ENCODE measurements around the gene EXD3.
"Not testable (repeated sequence)": the region's sequence is repeated elsewhere in the genome, so short reads cannot be mapped to it uniquely, and the experiment has no call there.

Gene EXD3

DNA sequence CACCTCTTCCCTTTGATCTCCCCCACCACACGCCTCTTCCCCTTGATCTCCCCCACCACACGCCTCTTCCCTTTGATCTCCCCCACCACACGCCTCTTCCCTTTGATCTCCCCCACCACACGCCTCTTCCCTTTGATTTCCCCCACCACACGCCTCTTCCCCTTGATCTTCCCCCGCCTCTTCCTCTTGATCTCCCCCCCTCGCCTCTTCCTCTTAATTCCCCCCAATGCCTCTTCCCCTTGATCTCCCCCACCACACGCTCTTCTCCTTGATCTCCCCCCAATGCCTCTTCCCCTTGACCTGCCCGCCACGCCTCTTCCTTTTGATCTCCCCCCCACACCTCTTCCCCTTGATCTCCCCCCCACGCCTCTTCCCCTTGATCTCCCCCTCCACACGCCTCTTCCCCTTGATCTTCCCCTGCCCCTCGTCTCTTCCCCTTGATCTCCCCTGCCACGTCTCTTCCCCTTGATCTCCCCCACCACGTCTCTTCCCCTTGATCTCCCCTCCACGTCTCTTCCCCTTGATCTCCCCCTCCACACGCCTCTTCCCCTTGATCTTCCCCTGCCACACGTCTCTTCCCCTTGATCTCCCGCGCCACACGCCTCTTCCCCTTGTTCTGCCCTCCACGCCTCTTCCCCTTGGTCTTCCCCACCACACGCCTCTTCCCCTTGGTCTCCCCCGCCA is 27.7 kb upstream of the EXD3 start:
- Histone ChIP-seq H3K36me3 (ENCODE audit: control insufficient read depth in 1 of 2, insufficient read depth in 2 of 2, low read length in 2 of 2) (peaks cover 0 to 20% of the 10 kb centered on the region in 2 donors), H3K4me1 (ENCODE audit: control insufficient read depth in 1 of 2, insufficient read depth in 2 of 2, low read length in 2 of 2) (peaks cover 0 to 20% of the 10 kb centered on the region in 2 donors)
- H3K27me3 ChIP-seq (ENCODE audit: low read depth, low read length); H3K9me3 ChIP-seq (ENCODE audit: control insufficient read depth in 1 of 2, low read length in 2 of 2); H3K4me3 ChIP-seq (ENCODE audit: low read depth in 1 of 2, low read length in 2 of 2); H3K27ac ChIP-seq (ENCODE audit: low read length): not testable (repeated sequence)

DNA sequence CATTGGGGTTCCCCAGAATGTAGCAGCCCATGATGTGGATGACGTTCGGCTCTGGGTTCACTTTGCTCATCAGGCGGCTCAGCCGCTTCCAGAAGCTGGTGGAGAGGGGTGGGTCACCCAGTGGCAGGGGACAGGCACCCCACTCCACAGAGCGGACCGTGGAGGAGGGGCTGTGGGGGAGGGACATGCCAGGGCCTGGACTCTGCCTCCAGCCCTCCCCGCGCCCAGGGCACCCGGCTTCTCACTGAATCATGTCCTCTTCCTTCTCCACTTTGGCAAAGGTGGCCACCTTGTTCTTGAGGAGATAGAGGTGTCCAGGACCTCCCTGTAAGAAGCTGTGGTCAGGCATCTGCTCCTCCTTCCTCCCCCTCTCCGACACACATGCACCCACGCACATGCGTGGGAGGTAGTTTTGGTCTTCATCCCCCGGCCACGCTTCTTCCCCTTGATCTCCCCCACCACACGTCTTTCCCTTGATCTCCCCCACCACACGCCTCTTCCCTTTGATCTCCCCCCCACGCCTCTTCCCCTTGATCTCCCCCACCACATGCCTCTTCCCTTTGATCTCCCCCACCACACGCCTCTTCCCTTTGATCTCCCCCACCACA is 27.1 kb upstream of the EXD3 start:
- H3K27ac ChIP-seq (ENCODE audit: low read length): no peak overlapping the region
- no peak overlapping the region for H3K4me3 ChIP-seq (ENCODE audit: low read depth in 1 of 2, low read length in 2 of 2)
- H3K27me3 ChIP-seq (ENCODE audit: low read depth, low read length): no peaks in the 10 kb centered on the region
- peaks cover 0 to 20% of the 10 kb centered on the region in 2 donors for H3K36me3 ChIP-seq (ENCODE audit: control insufficient read depth in 1 of 2, insufficient read depth in 2 of 2, low read length in 2 of 2)
- no peaks in the 10 kb centered on the region for H3K9me3 ChIP-seq (ENCODE audit: control insufficient read depth in 1 of 2, low read length in 2 of 2)
- H3K4me1 ChIP-seq (ENCODE audit: control insufficient read depth in 1 of 2, insufficient read depth in 2 of 2, low read length in 2 of 2): peaks cover 0 to 16% of the 10 kb centered on the region in 2 donors

DNA sequence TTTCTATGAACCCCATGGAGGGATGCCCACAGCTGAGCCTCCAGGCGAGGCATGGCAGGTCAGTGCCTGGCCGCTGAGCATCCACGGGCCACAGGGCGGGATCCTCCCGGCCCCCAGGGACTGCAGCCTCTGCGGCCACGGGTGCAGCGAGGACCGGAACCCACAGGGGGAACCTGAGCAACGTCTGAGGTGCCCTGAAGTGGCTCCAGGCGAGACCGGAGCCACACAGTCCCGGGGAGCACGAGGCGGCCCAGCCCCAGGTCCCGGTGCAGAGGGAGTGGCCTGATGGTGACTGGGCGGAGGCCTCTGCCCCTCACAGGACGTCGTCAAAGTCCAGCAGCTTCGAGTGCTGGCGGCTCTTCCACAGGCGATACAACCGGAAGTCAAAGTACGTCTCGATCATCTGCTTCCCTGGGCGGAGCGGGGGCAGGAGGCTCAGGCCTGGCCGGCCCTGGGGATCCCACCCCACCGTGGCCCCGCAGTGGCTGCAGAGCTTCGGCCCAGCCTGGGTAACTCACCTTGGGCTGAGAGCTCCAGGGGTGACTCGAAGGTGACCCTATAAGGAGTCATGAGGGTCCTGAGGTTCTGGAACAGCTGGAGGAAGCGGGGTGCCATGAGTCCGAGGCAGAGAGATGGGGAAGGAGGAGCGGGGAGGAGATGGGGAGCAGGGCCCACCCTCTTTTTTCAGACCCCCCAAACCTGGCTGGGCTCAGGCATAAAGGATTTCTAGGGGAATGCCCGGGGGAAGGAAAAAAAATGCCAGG is 26.3 kb upstream of the EXD3 start:
- Histone ChIP-seq H3K4me3 (ENCODE audit: low read depth in 1 of 2, low read length in 2 of 2) (no peak overlapping the region), H3K27ac (ENCODE audit: low read length) (no peak overlapping the region), H3K27me3 (ENCODE audit: low read depth, low read length) (no peaks in the 10 kb centered on the region), H3K9me3 (ENCODE audit: control insufficient read depth in 1 of 2, low read length in 2 of 2) (no peaks in the 10 kb centered on the region), H3K4me1 (ENCODE audit: control insufficient read depth in 1 of 2, insufficient read depth in 2 of 2, low read length in 2 of 2) (peaks cover 0 to 8% of the 10 kb centered on the region in 2 donors), H3K36me3 (ENCODE audit: control insufficient read depth in 1 of 2, insufficient read depth in 2 of 2, low read length in 2 of 2) (peaks cover 0 to 20% of the 10 kb centered on the region in 2 donors)

DNA sequence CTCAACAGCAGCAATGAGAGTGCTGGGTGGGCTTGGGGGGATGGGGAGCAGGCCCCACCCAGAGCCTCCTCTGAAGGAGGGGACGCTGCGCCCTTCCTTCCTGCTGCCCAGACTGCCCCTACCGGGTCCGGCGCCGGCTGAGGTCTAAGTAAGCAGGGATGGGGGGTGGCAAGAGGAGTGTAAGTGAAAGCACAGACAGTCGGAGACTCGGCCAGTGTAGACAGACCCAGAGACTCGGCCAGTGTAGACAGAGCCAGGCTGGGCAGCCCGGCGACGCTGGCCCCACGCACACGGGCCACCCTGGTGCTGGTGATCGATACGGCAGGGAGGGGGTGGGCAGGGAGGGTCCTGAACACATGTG is 25.6 kb upstream of the EXD3 start:
- Histone ChIP-seq H3K27ac (ENCODE audit: low read length) (no peak overlapping the region), H3K4me3 (ENCODE audit: low read depth in 1 of 2, low read length in 2 of 2) (no peak overlapping the region), H3K4me1 (ENCODE audit: control insufficient read depth in 1 of 2, insufficient read depth in 2 of 2, low read length in 2 of 2) (peaks cover 0 to 5% of the 10 kb centered on the region in 2 donors), H3K9me3 (ENCODE audit: control insufficient read depth in 1 of 2, low read length in 2 of 2) (no peaks in the 10 kb centered on the region), H3K27me3 (ENCODE audit: low read depth, low read length) (no peaks in the 10 kb centered on the region), H3K36me3 (ENCODE audit: control insufficient read depth in 1 of 2, insufficient read depth in 2 of 2, low read length in 2 of 2) (peaks cover 0 to 20% of the 10 kb centered on the region in 2 donors)

DNA sequence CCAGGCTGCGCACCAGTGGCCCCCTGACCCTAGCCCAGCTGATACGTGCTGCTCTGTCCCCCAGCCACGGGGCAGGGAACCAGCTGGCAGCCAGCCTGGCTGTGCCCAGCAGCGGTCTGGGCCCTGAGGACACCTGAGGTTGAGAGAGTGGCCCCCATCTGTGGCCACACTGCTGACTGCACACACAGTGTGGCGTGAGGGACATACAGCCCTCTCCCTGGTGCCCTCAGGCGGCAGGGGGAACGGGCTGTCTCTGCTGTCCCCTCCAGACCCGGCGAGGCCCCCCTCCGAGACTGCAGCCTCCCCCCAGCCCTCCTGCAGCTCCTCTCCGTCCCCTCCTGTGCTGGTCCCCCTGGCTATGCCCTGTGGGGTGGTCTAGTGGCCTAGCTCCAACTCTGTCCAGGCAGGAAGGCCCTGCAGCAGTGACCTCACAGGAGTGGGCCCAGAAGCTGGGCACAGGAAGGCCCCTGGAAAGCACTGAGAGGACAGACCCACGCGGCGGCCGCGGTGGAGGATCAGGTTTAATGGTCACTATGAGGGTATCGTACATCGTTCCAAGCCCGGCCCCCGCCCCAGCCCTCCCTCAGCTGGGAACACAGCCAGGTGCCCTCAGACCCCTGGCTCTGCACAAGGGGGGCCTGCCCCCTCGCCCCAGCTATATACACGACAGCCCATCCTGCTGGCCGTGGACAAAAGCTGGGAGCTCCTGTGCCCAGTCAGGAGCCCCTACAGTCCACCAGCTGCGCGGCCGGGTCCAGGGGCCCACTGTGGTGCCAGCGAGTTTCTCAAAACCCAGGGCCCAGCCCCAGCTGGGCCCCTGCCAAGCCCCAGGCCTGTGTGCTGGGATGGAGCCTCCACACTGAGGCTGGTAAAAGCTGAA is 25.0 kb upstream of the EXD3 start:
- no peak overlapping the region for H3K4me3 ChIP-seq (ENCODE audit: low read depth in 1 of 2, low read length in 2 of 2)
- peaks cover 0 to 20% of the 10 kb centered on the region in 2 donors for H3K36me3 ChIP-seq (ENCODE audit: control insufficient read depth in 1 of 2, insufficient read depth in 2 of 2, low read length in 2 of 2)
- no peak overlapping the region for H3K27ac ChIP-seq (ENCODE audit: low read length)
- no peaks in the 10 kb centered on the region for H3K27me3 ChIP-seq (ENCODE audit: low read depth, low read length)
- no peaks in the 10 kb centered on the region for H3K9me3 ChIP-seq (ENCODE audit: control insufficient read depth in 1 of 2, low read length in 2 of 2)
- no peaks in the 10 kb centered on the region for H3K4me1 ChIP-seq (ENCODE audit: control insufficient read depth in 1 of 2, insufficient read depth in 2 of 2, low read length in 2 of 2)

DNA sequence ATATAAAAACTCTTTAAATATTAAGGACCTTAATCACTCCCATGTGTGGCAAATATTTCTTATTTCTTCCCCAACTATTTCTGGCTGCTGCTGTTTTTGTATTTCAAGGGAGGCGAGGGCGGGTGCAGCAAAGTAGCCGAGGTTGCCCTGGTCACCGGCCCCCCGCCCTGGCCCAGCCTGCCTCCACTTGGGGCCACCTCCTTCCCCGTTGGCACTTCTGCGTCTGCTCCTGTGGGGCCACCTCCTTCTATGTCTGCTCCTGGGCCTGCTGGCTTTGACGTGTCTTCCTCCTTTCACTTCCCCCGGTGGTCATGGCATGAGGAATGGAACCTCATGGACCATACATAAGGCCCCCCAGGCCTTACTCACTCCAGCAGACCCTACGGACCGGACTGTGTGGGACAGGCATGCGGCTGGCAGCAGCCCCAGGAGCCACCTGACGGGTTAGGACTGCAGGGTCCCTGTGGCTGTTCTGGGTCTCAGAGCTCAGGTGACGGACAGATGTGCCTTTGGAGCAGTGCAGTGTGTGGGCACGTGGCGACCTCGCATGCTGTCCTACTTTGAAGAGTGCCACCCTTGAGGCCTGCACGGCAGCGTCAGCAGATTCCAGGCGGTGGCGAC is 24.0 kb upstream of the EXD3 start:
- H3K27ac ChIP-seq (ENCODE audit: low read length): no peak overlapping the region
- no peaks in the 10 kb centered on the region for H3K9me3 ChIP-seq (ENCODE audit: control insufficient read depth in 1 of 2, low read length in 2 of 2)
- no peak overlapping the region for H3K4me3 ChIP-seq (ENCODE audit: low read depth in 1 of 2, low read length in 2 of 2)
- peaks cover 0 to 13% of the 10 kb centered on the region in 2 donors for H3K36me3 ChIP-seq (ENCODE audit: control insufficient read depth in 1 of 2, insufficient read depth in 2 of 2, low read length in 2 of 2)
- H3K4me1 ChIP-seq (ENCODE audit: control insufficient read depth in 1 of 2, insufficient read depth in 2 of 2, low read length in 2 of 2): no peaks in the 10 kb centered on the region
- no peaks in the 10 kb centered on the region for H3K27me3 ChIP-seq (ENCODE audit: low read depth, low read length)

DNA sequence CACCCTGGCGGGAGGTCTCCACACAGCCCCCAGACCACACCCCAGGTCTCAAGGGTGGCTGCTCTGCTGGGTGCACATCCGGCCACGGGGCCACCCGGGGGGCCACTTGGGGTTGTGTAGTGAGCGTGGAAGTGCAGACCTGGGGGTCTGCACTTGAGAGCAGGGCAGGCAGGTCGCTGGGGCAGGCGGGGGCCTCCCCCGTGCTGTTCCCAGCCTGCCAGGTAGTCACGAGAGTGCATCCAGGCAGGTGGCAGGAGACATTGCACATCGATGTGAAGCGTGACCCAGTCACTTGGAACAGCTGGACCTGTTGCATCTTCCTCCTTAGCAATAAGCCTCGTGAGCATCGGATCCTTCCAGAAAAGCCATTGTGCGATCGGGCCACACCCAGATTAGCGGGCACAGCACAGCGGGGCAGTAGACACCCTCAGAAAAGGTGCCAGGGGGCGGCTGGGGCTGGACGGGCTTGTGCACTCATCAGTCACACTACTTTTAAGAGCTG is 23.0 kb upstream of the EXD3 start:
- peaks cover 0 to 5% of the 10 kb centered on the region in 2 donors for H3K4me1 ChIP-seq (ENCODE audit: control insufficient read depth in 1 of 2, insufficient read depth in 2 of 2, low read length in 2 of 2)
- H3K27me3 ChIP-seq (ENCODE audit: low read depth, low read length): no peaks in the 10 kb centered on the region
- H3K27ac ChIP-seq (ENCODE audit: low read length): no peak overlapping the region
- H3K9me3 ChIP-seq (ENCODE audit: control insufficient read depth in 1 of 2, low read length in 2 of 2): no peaks in the 10 kb centered on the region
- peaks cover 0 to 13% of the 10 kb centered on the region in 2 donors for H3K36me3 ChIP-seq (ENCODE audit: control insufficient read depth in 1 of 2, insufficient read depth in 2 of 2, low read length in 2 of 2)
- H3K4me3 ChIP-seq (ENCODE audit: low read depth in 1 of 2, low read length in 2 of 2): no peak overlapping the region

DNA sequence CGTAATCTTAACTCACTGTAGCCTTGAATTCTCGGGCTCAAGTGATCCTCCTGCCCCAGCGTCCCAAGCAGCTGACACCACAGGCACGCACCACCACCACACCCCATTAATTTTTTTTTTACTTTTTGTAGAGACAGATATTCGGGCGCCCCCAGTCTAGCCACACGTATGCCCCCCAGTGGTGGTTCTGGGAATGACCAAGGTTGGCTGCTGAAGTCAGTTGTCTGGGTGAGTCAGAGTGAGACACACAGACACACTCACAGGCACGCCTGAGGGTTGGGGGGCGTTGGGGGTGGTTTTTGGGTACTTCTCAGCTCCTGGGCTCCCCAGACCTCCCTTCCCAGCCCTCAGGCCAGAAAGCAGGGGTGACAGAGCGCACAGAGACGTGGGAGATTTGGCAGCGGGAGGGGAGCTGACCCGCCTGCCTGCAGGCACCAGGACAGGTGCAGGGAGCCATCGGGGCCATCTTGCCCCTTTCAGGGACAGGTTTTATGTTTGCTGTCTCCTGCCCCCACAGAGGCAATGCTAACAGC is 22.4 kb upstream of the EXD3 start:
- peaks cover 0 to 13% of the 10 kb centered on the region in 2 donors for H3K36me3 ChIP-seq (ENCODE audit: control insufficient read depth in 1 of 2, insufficient read depth in 2 of 2, low read length in 2 of 2)

DNA sequence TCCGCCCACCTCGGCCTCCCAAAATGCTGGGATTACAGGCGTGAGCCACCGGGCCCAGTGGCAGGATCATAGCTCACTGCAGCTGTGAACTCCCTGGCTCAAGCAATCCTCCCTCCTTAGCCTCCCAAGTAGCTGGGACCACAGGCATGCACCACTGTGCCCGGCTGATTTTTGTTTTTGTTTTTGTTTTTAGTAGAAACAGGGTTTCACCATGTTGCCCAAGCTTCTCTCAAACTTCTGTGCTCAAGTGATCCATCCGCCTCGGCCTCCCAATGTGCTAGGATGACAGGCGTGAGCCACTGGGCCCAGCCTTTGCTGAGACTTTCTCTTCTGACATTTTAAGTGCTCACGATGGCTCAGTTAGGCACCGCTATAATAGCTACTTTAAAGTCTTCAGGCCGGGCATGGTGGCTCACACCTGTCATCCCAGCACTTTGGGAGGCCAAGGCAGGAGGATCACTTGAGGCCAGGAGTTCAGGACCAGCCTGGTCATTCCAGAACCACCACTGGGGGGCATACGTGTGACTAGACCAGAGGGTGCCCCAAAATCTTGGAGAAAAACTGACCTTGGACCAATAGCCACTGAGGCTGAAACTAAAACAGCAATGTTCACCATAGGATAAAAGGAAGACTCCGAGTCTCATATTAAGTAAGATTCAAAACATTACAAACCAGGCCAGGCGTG is 21.3 kb upstream of the EXD3 start:
- H3K36me3 ChIP-seq (ENCODE audit: control insufficient read depth in 1 of 2, insufficient read depth in 2 of 2, low read length in 2 of 2): peaks cover 0 to 7% of the 10 kb centered on the region in 2 donors
- H3K9me3 ChIP-seq (ENCODE audit: control insufficient read depth in 1 of 2, low read length in 2 of 2): no peaks in the 10 kb centered on the region
- H3K27me3 ChIP-seq (ENCODE audit: low read depth, low read length): no peaks in the 10 kb centered on the region
- H3K27ac ChIP-seq (ENCODE audit: low read length): no peak overlapping the region
- H3K4me3 ChIP-seq (ENCODE audit: low read depth in 1 of 2, low read length in 2 of 2): no peak overlapping the region
- peaks cover 0 to 5% of the 10 kb centered on the region in 2 donors for H3K4me1 ChIP-seq (ENCODE audit: control insufficient read depth in 1 of 2, insufficient read depth in 2 of 2, low read length in 2 of 2)

More for the DNA sequence above, 22.4 kb upstream of the EXD3 start:
- Histone ChIP-seq H3K4me1 (ENCODE audit: control insufficient read depth in 1 of 2, insufficient read depth in 2 of 2, low read length in 2 of 2) (peaks cover 0 to 5% of the 10 kb centered on the region in 2 donors), H3K4me3 (ENCODE audit: low read depth in 1 of 2, low read length in 2 of 2) (no peak overlapping the region), H3K27me3 (ENCODE audit: low read depth, low read length) (no peaks in the 10 kb centered on the region), H3K9me3 (ENCODE audit: control insufficient read depth in 1 of 2, low read length in 2 of 2) (no peaks in the 10 kb centered on the region), H3K27ac (ENCODE audit: low read length) (no peak overlapping the region)

DNA sequence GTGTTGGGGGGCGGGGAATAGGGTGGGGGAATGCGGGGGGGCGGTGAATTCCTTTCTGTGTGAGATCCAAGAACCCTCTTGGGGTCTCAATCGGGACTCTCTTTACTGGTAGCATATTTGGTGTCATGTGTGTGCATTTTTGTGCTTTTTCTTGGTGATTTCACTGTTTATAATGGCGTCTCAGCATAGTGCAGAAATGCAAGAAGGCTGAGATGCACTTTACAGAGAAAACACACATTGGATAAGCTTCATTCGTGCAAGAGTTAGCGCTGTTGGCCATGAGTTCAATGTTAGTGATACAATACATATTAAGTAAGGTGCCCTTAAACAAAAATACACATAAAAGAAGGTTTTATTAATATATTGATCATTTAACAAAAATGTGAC is 19.0 kb upstream of the EXD3 start:
- Histone ChIP-seq H3K27me3 (ENCODE audit: low read depth, low read length) (no peaks in the 10 kb centered on the region), H3K4me3 (ENCODE audit: low read depth in 1 of 2, low read length in 2 of 2) (no peak overlapping the region), H3K27ac (ENCODE audit: low read length) (no peak overlapping the region), H3K9me3 (ENCODE audit: control insufficient read depth in 1 of 2, low read length in 2 of 2) (no peaks in the 10 kb centered on the region), H3K4me1 (ENCODE audit: control insufficient read depth in 1 of 2, insufficient read depth in 2 of 2, low read length in 2 of 2) (peaks cover 0 to 5% of the 10 kb centered on the region in 2 donors), H3K36me3 (ENCODE audit: control insufficient read depth in 1 of 2, insufficient read depth in 2 of 2, low read length in 2 of 2) (no peaks in the 10 kb centered on the region)

Measured in muscle layer of duodenum (tissue), 2 donors.